AG04450 (cell line): ENCODE data around the gene DHX58. TPM values are rescaled to one million over a fixed set of nuclear protein-coding genes. Genes with fewer than 3 reads are reported as not detected.

Source experiments
- CTCF ChIA-PET: fragments of 300-600, 350-600 bp; formaldehyde crosslinking; extraction: SDS; loops from one replicate; lab custom pipeline; 2022; ENCODE audit warnings: antibody characterized with exemption, inconsistent platforms; lab: Charles Lee
- POLR2A ChIA-PET: fragments of 350-600 bp; formaldehyde crosslinking; extraction: SDS; loops from one replicate; lab custom pipeline; 2021; ENCODE audit warnings: antibody characterized with exemption, inconsistent platforms; lab: Yijun Ruan, JAX
- DNase-seq: peaks from one replicate; pipeline ENCODE4 v3.0.0-alpha.2; 2011; ENCODE audit warnings: low read depth, low spot score
- H3K27ac ChIP-seq: one replicate; pipeline ENCODE4 v1.5.1; 2012; ENCODE audit warnings: low read depth, low read length, control low read depth
- H3K27me3 ChIP-seq: one replicate; pipeline ENCODE4 v1.6.0; 2012; ENCODE audit warnings: low read length; ENCODE audit not compliant: control insufficient read depth, insufficient read depth
- H3K4me3 ChIP-seq: 2 replicates; pipeline ENCODE4 v1.5.1; 2011; ENCODE audit warnings: mild to moderate bottlenecking, low read depth, low read length, control low read depth
- H3K9me3 ChIP-seq: 2 replicates; pipeline ENCODE4 v1.5.1; 2012; ENCODE audit warnings: low read length; ENCODE audit not compliant: control insufficient read depth, insufficient read depth
- polyA plus RNA-seq: library from polyadenylated mRNA; depleted of rRNA; stranded (reverse); fragments of >200 nt; gene quantifications from 2 replicates; pipeline ENCODE4 v1.2.3, GENCODE V29; 2011
- TF ChIP-seq, protein P1 (sequence below): IDR thresholded peaks from 2 replicates; pipeline ENCODE4 v1.5.1; 2011; ENCODE audit warnings: low read depth, low read length, control low read depth, inconsistent platforms

DHX58 gene
- polyA plus RNA-seq, 1 experiment, result 2.0 TPM

GRCh38 chr17:42133461-42134041 is 21.0 kb upstream of the DHX58 start:
- CTCF ChIA-PET, result no interaction called here
- Histone ChIP-seq H3K9me3 (no peaks in the 10 kb centered on the region), H3K27me3 (no peaks in the 10 kb centered on the region), H3K4me3 (no peak overlapping the region), H3K27ac (peak overlapping the region; percentile 57)
- POLR2A ChIA-PET, result no interaction called here
- no peak for DNase-seq
- TF ChIP-seq, protein P1, sequence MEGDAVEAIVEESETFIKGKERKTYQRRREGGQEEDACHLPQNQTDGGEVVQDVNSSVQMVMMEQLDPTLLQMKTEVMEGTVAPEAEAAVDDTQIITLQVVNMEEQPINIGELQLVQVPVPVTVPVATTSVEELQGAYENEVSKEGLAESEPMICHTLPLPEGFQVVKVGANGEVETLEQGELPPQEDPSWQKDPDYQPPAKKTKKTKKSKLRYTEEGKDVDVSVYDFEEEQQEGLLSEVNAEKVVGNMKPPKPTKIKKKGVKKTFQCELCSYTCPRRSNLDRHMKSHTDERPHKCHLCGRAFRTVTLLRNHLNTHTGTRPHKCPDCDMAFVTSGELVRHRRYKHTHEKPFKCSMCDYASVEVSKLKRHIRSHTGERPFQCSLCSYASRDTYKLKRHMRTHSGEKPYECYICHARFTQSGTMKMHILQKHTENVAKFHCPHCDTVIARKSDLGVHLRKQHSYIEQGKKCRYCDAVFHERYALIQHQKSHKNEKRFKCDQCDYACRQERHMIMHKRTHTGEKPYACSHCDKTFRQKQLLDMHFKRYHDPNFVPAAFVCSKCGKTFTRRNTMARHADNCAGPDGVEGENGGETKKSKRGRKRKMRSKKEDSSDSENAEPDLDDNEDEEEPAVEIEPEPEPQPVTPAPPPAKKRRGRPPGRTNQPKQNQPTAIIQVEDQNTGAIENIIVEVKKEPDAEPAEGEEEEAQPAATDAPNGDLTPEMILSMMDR, result no peak

DNA sequence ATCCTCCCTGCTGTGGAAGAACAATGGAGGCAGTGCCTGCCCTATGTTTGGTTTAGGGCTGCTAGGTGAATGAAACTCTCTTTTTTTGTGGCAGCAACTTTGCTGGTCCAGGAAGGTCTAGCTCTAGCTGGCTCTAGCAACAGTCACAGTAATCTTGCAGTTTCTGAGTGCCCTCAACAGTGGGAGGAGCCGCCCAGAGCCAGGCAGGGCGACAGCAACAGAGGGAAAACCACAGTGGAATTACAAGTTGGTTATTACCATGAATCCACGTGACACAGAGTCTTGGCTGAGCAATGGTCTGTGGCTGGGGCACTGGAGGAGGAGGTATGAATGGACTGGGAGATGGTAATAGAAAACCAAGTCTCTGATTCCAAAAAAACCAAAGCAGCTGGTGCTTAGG is 20.4 kb upstream of the DHX58 start:
- ChIA-PET CTCF (no interaction called here), POLR2A (no interaction called here)
- peak overlapping the region; percentile 57 for H3K27ac ChIP-seq
- TF ChIP-seq, protein P1, result no peak
- H3K9me3 ChIP-seq, result no peaks in the 10 kb centered on the region
- H3K4me3 ChIP-seq, result no peak overlapping the region
- no peak for DNase-seq
- no peaks in the 10 kb centered on the region for H3K27me3 ChIP-seq

DNA sequence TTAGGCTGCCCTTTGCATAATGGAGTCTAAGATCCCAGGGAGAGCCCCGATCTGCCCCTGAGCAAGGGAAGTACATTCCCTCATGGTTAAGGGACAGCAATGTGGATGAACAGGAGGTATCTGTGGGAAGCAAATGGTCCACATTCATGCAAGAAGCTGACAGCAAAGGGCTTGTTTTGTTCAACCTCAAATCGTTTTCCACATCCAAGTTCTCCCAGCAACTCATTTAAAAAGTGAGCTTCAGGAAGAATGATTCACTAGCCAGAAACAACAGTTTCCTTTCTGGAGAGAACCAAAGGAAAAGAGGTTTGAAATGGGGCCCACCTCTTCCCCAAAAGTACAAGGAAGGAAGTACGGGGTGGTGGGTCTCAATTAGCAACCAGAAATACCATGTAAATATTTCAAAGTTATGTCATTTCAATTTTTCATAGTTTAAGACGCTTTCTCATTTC is 19.5 kb upstream of the DHX58 start:
- no peak for DNase-seq
- POLR2A ChIA-PET, result no interaction called here

DNA sequence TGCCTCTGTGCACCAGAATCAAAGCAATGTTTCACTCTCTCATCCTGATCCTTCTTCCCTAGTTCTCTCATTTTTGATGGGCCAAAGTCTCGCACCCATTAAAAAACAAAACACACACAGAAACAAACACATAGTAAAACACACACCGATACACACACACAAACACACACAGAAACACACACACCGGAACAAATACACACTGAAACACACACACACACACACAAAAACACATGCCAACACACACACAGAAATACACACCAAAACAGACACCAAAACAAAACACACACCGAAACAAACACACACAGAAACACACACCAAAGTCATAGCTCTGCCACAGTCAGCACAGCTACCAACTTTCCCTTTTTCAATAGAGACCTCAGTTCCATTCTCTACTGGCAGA is 18.7 kb upstream of the DHX58 start:
- CTCF ChIA-PET, result no interaction called here
- Histone ChIP-seq H3K27me3 (no peaks in the 10 kb centered on the region), H3K27ac (no peak overlapping the region), H3K4me3 (no peak overlapping the region), H3K9me3 (no peaks in the 10 kb centered on the region)
- TF ChIP-seq, protein P1, result no peak
- POLR2A ChIA-PET, result no interaction called here
- no peak for DNase-seq

More for the DNA sequence above, 19.5 kb upstream of the DHX58 start:
- Histone ChIP-seq H3K9me3 (no peaks in the 10 kb centered on the region), H3K27me3 (no peaks in the 10 kb centered on the region), H3K4me3 (no peak overlapping the region), H3K27ac (no peak overlapping the region)
- CTCF ChIA-PET, result no interaction called here
- TF ChIP-seq, protein P1, result no peak

DNA sequence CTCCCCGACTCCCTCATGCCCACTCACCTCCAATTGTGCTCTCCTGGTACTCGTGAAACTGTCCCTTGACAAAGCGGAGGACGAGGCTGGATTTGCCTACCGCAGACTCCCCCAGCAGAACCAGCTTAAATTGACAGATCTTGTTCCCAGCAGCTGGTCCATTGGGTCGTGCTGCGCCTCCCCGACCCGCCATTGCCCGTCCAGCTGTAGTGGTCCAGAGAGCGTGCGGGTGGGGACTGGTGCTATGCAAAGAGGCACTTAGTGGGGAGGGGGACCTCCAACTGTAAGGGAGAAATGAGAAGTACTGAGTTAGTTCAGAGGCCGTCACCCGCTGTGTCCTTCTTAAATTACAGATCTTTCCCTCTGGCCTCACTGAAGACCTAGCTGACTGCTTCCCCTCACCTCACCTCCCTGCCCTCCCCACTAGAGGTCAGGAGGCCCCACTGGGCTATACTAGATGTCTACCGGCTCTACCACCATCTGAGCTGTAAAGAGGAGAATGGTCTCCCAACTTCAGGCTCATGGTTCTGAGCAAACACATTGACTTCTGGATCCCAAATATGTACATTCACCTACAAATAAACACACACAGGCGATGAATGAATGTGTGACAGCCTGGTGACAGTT is 17.9 kb upstream of the DHX58 start:
- Histone ChIP-seq H3K9me3 (no peaks in the 10 kb centered on the region), H3K4me3 (no peak overlapping the region), H3K27me3 (no peaks in the 10 kb centered on the region), H3K27ac (no peak overlapping the region)
- CTCF ChIA-PET, result no interaction called here
- DNase-seq, result no peak
- POLR2A ChIA-PET, result no interaction called here
- TF ChIP-seq, protein P1, result no peak
